HCT116 (cell line): ENCODE measurements around the gene ADNP2.

ENCODE experiments used
- EZH2phosphoT487 ChIP-seq: fragments of 200-600 bp; IDR thresholded peaks from 2 replicates; pipeline ENCODE4 v1.6.1; 2018; ENCODE audit warnings: antibody characterized with exemption, borderline replicate concordance
- POLR2A ChIP-seq: IDR thresholded peaks from 2 replicates; pipeline ENCODE4 v1.7.0; 2011; ENCODE audit warnings: borderline replicate concordance; ENCODE audit not compliant: insufficient read depth, insufficient read length; ENCODE audit errors: extremely low read depth
- POLR2AphosphoS5 ChIP-seq: IDR thresholded peaks from 2 replicates; pipeline ENCODE4 v1.6.1; 2011; ENCODE audit warnings: mild to moderate bottlenecking, low read depth, low read length, moderate library complexity
- SIN3A ChIP-seq: IDR thresholded peaks from 2 replicates; pipeline ENCODE4 v1.6.1; 2012; ENCODE audit warnings: low read depth
- TCF7L2 ChIP-seq: IDR thresholded peaks from 2 replicates; pipeline ENCODE4 v1.7.0; 2011; ENCODE audit warnings: borderline replicate concordance, inconsistent platforms; ENCODE audit not compliant: insufficient read depth, insufficient read length; ENCODE audit errors: extremely low read depth
- YY1 ChIP-seq: IDR thresholded peaks from 2 replicates; pipeline ENCODE4 v1.6.1; 2011; ENCODE audit warnings: low read length, low read depth, moderate library complexity, mild to moderate bottlenecking; ENCODE audit not compliant: insufficient replicate concordance; ENCODE audit errors: extremely low read depth
- TF ChIP-seq, protein P1 (sequence below), 3 experiments: fragments of 200-600 bp in 1 of 3; sonication (generic) in 1 of 3; IDR thresholded peaks in 2 of 3; conservative IDR thresholded peaks in 1 of 3; 2 replicates each; pipeline ENCODE4 v1.5.1; 2012 to 2017; ENCODE audit warnings: low read depth in 2 of 3, low read length in 2 of 3, antibody characterized with exemption in 1 of 3, borderline replicate concordance in 1 of 3, control low read depth in 1 of 3, mild to moderate bottlenecking in 1 of 3, mixed read lengths in 1 of 3, mixed run types in 1 of 3, moderate library complexity in 1 of 3; ENCODE audit not compliant: insufficient read depth in 1 of 3
- TF ChIP-seq, protein P2 (sequence below): IDR thresholded peaks from 2 replicates; pipeline ENCODE4 v1.6.1; 2012

DNA sequence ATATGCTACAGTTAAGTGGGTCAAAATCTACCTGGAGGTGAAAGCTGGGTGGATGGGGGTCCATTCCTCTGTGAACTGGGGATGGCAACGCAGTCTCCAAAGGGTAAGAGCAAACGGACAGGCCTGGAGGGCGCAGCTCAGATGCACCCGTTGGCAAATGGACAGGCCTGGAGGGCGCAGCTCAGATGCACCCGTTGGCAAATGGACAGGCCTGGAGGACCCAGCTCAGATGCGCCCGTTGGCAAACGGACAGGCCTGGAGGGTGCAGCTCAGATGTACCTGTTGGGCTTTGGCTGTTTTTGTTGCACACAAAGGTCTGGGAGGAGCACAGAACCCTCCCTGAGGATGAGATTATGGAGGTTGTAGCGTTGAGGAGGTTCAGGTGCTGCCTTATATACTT lies 41.2 kb upstream of the ADNP2 start:
- TF ChIP-seq, protein P1, sequence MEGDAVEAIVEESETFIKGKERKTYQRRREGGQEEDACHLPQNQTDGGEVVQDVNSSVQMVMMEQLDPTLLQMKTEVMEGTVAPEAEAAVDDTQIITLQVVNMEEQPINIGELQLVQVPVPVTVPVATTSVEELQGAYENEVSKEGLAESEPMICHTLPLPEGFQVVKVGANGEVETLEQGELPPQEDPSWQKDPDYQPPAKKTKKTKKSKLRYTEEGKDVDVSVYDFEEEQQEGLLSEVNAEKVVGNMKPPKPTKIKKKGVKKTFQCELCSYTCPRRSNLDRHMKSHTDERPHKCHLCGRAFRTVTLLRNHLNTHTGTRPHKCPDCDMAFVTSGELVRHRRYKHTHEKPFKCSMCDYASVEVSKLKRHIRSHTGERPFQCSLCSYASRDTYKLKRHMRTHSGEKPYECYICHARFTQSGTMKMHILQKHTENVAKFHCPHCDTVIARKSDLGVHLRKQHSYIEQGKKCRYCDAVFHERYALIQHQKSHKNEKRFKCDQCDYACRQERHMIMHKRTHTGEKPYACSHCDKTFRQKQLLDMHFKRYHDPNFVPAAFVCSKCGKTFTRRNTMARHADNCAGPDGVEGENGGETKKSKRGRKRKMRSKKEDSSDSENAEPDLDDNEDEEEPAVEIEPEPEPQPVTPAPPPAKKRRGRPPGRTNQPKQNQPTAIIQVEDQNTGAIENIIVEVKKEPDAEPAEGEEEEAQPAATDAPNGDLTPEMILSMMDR (IDR thresholded peaks at IDR 0.05 in 2 of 3, conservative IDR thresholded peaks at IDR 0.05 in 1 of 3; ENCODE audit: borderline replicate concordance in 1 of 3, insufficient read depth in 1 of 3, low read depth in 2 of 3, low read length in 2 of 3), result no peak
- TF ChIP-seq YY1, result no peak
- no peak for TF ChIP-seq POLR2AphosphoS5
- no peak for TF ChIP-seq SIN3A
- no peak for TF ChIP-seq TCF7L2
- TF ChIP-seq, protein P2, sequence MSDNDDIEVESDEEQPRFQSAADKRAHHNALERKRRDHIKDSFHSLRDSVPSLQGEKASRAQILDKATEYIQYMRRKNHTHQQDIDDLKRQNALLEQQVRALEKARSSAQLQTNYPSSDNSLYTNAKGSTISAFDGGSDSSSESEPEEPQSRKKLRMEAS, result no peak
- no peak for TF ChIP-seq EZH2phosphoT487
- TF ChIP-seq POLR2A, result no peak
